ENCODE results near the gene OR6B1. TPM values are rescaled to one million over a fixed set of nuclear protein-coding genes. Genes with fewer than 3 reads are reported as not detected.

Gene OR6B1
- total and polyA plus RNA-seq, 2 of the 8 experiments (the other 6 are each of a cell fraction or from before 2014, with no cell fraction given) = not detected

- no peaks in the 10 kb centered on the region for H4K20me1 ChIP-seq (replicated peaks in 1 of 2; ENCODE audit: control insufficient read depth in 1 of 2, insufficient read depth in 2 of 2, low read length in 2 of 2)
- no peak overlapping the region for H2BK5ac ChIP-seq (ENCODE audit: low read depth, low read length)
- no peaks in the 10 kb centered on the region for H3K79me1 ChIP-seq (ENCODE audit: low read depth, low read length)
- H3K4me3 ChIP-seq (ENCODE audit: extremely low read depth in 1 of 4, insufficient read depth in 2 of 4, low read depth in 3 of 4, low read length in 4 of 4) = no peak overlapping the region
- 91% methylated on average over 2 of the region's 2 CpGs; no CpG with 5 or more reads in 1 of the 2 experiments for WGBS, 2 experiments (ENCODE audit: extremely low coverage in 1 of 2, insufficient coverage in 1 of 2, insufficient read length in 1 of 2, insufficient replicate concordance in 2 of 2, low coverage in 1 of 2, low lambda C conversion rate in 2 of 2, missing lambda C conversion rate in 1 of 2)
- H3K9me3 ChIP-seq (ENCODE audit: insufficient read depth in 2 of 2, low read depth in 1 of 2, low read length in 1 of 2) = no peaks in the 10 kb centered on the region; a peak in 1 of 4 replicates
- H2BK15ac ChIP-seq (ENCODE audit: low read length) = no peak overlapping the region
- H3K4me1 ChIP-seq (replicated peaks in 1 of 4; ENCODE audit: control insufficient read depth in 3 of 4, insufficient read depth in 4 of 4, low read length in 3 of 4) = no peaks in the 10 kb centered on the region
- H2BK120ac ChIP-seq (replicated peaks; ENCODE audit: low read depth, low read length) = no peak overlapping the region
- no peak overlapping the region for H3K23ac ChIP-seq (ENCODE audit: insufficient read length)
- no peak overlapping the region for H4K91ac ChIP-seq (replicated peaks; ENCODE audit: insufficient read length, low read length)
- H3K4ac ChIP-seq (replicated peaks; ENCODE audit: insufficient read length, low read depth, low read length) = no peak overlapping the region
- H3K9ac ChIP-seq (replicated peaks in 1 of 4; ENCODE audit: extremely low read depth in 1 of 4, low read depth in 3 of 4, low read length in 3 of 4) = no peak overlapping the region
- H3K14ac ChIP-seq (ENCODE audit: insufficient read length) = no peak overlapping the region
- no peak overlapping the region for H3K27ac ChIP-seq (ENCODE audit: low read depth, low read length)
- H3K23me2 ChIP-seq (ENCODE audit: low read depth, low read length) = no peaks in the 10 kb centered on the region
- no peak overlapping the region for H3K4me2 ChIP-seq (ENCODE audit: insufficient read depth in 1 of 2, low read depth in 2 of 2, low read length in 2 of 2)
- DNase-seq (ENCODE audit: low read depth in 1 of 2, low spot score in 2 of 2) (no peak), FAIRE-seq (no peak)
- H4K5ac ChIP-seq (ENCODE audit: insufficient read length, low read depth, low read length) = no peak overlapping the region
- no peak overlapping the region for H4K8ac ChIP-seq (ENCODE audit: extremely low read depth, insufficient read depth, low read length)
- H2BK12ac ChIP-seq (ENCODE audit: low read depth, low read length) = no peak overlapping the region
- H3K18ac ChIP-seq (ENCODE audit: extremely low read depth, low read length) = no peak overlapping the region
- no peak overlapping the region for H2AFZ ChIP-seq (ENCODE audit: low read length)
- H3K56ac ChIP-seq (replicated peaks; ENCODE audit: insufficient read length, low read depth, low read length) = no peak overlapping the region
- no peaks in the 10 kb centered on the region for H3K79me2 ChIP-seq (ENCODE audit: control insufficient read depth in 1 of 2, insufficient read depth in 2 of 2, low read length in 2 of 2)
- ChIA-PET POLR2A (ENCODE audit: partially characterized antibody) (no interaction called here), CTCF (ENCODE audit: partially characterized antibody) (no interaction called here)
- TF ChIP-seq CTBP2 (IDR thresholded peaks at IDR 0.05; ENCODE audit: borderline replicate concordance, insufficient read depth, insufficient read length, low read length) = no peak
- TF ChIP-seq FOSL1 (IDR thresholded peaks at IDR 0.05; ENCODE audit: insufficient read depth, low read depth, low read length) = no peak
- no peak for TF ChIP-seq KDM5A (IDR thresholded peaks at IDR 0.05; ENCODE audit: low read length)
- no peak for TF ChIP-seq TCF12 (IDR thresholded peaks at IDR 0.05; ENCODE audit: low read depth, low read length)
- H3K27me3 ChIP-seq (replicated peaks in 1 of 4; ENCODE audit: control insufficient read depth in 3 of 4, extremely low read depth in 1 of 4, insufficient read depth in 3 of 4, low read length in 3 of 4) = no peaks in the 10 kb centered on the region
- no peaks in the 10 kb centered on the region for H3K36me3 ChIP-seq (ENCODE audit: control insufficient read depth in 2 of 4, insufficient read depth in 4 of 4, low read length in 3 of 4)
- H2AK5ac ChIP-seq (ENCODE audit: low read depth, low read length) = no peak overlapping the region
- H2BK20ac ChIP-seq (ENCODE audit: low read length) = no peak overlapping the region
Observed at GRCh38 chr7:143979998-143980397, 20.1 kb upstream of the OR6B1 start.

Data from H1 (cell line).